GM18520 (cell line): ENCODE data around the gene BMAL1.

Experiments used
- ATAC-seq: cut with Tn5 transposase; IDR thresholded peaks from one replicate; pipeline ENCODE4 v1.9.1; 2021; ENCODE audit not compliant: unreplicated experiment

Gene BMAL1

GRCh38 chr11:13338427-13339069, 61.0 kb downstream of the BMAL1 start:
- ATAC-seq = no peak

GRCh38 chr11:13339195-13340153, 61.9 kb downstream of the BMAL1 start:
- no peak for ATAC-seq

- no peak for ATAC-seq
Measured at GRCh38 chr11:13341026-13341425, 63.4 kb downstream of the BMAL1 start.

GRCh38 chr11:13343067-13343466, 65.5 kb downstream of the BMAL1 start:
- ATAC-seq = peak; percentile 31

GRCh38 chr11:13343931-13344717, 66.5 kb downstream of the BMAL1 start:
- no peak for ATAC-seq

GRCh38 chr11:13344818-13345217, 67.2 kb downstream of the BMAL1 start:
- ATAC-seq = no peak

GRCh38 chr11:13346470-13346869, 68.9 kb downstream of the BMAL1 start:
- no peak for ATAC-seq

- ATAC-seq = no peak
Measured at GRCh38 chr11:13347901-13348300, 70.3 kb downstream of the BMAL1 start.

GRCh38 chr11:13348305-13348704, 70.7 kb downstream of the BMAL1 start:
- ATAC-seq = no peak

GRCh38 chr11:13349046-13349445, 71.5 kb downstream of the BMAL1 start:
- no peak for ATAC-seq

GRCh38 chr11:13349581-13349980, 72.0 kb downstream of the BMAL1 start:
- ATAC-seq = no peak

- ATAC-seq = no peak
Measured at GRCh38 chr11:13352711-13353110, 75.1 kb downstream of the BMAL1 start.

GRCh38 chr11:13354335-13354734, 76.7 kb downstream of the BMAL1 start:
- ATAC-seq = no peak

GRCh38 chr11:13355191-13355590, 77.6 kb downstream of the BMAL1 start:
- no peak for ATAC-seq

- ATAC-seq = no peak
Measured at GRCh38 chr11:13357232-13357631, 79.6 kb downstream of the BMAL1 start.

GRCh38 chr11:13358596-13359270, 81.1 kb downstream of the BMAL1 start:
- no peak for ATAC-seq

- ATAC-seq = no peak
Measured at GRCh38 chr11:13362596-13363109, 85.1 kb downstream of the BMAL1 start.

- no peak for ATAC-seq
Measured at GRCh38 chr11:13364388-13364787, 86.8 kb downstream of the BMAL1 start.

GRCh38 chr11:13366266-13367026, 88.9 kb downstream of the BMAL1 start:
- ATAC-seq = no peak

GRCh38 chr11:13367115-13367514, 89.5 kb downstream of the BMAL1 start:
- no peak for ATAC-seq
